Measurements from ENCODE around the gene BST2. TPM values are rescaled to one million over a fixed set of nuclear protein-coding genes. Genes with fewer than 3 reads are reported as not detected.
A peak's percentile ranks its signal among the peaks of the same experiment; 100 is the strongest.
"Not testable (repeated sequence)": the region's sequence is repeated elsewhere in the genome, so short reads cannot be mapped to it uniquely, and the experiment has no call there.

BST2 gene
- total and polyA plus RNA-seq, 10 donors: 91.4 to 257 (median 168) TPM

GRCh38 chr19:17376935-17377600 lies 28.4 kb downstream of the BST2 start, which contains the start of gene PLVAP:
Gene PLVAP, minus strand, starts transcription at chr19:17377342. Its CDS starts 54 bp downstream, at chr19:17377288.
- Histone ChIP-seq H3K27me3 (replicated peaks in 1 of 7) (peaks cover 0 to 34% (median 4%) of the 10 kb centered on the region in 7 donors), H3K27ac (peak within 1 kb of the TSS in 6 of 8 donors; percentile 47 to 81 (median 72)), H3K4me1 (peaks cover 7 to 71% (median 29%) of the 10 kb centered on the region in 6 donors), H3K9me3 (peaks cover 0 to 5% (median 0%) of the 10 kb centered on the region in 8 donors), H3K4me3 (peak within 1 kb of the TSS; percentile 15 to 76 (median 49)), H3K36me3 (no peaks in the 10 kb centered on the region)
- TF ChIP-seq POLR2AphosphoS5 (IDR thresholded peaks at IDR 0.05) (peak; percentile 89 to 96 (median 91)), POLR2A (IDR thresholded peaks at IDR 0.05) (peak in 1 of 3 donors; percentile 80), CTCF (IDR thresholded peaks at IDR 0.05 in 8 of 11, conservative IDR thresholded peaks at IDR 0.05 in 3 of 11) (peak in 6 of 11 experiments; percentile 33 to 52 (median 40))
- intact Hi-C loops (cut with DNase I; ENCODE audit: low total_unique reads): no loop called here
- DNase-seq: peak; percentile 87
- 31 to 44% (median 37%) methylated on average over 34 to 39 of the region's 39 CpGs for WGBS, 5 donors

DNA sequence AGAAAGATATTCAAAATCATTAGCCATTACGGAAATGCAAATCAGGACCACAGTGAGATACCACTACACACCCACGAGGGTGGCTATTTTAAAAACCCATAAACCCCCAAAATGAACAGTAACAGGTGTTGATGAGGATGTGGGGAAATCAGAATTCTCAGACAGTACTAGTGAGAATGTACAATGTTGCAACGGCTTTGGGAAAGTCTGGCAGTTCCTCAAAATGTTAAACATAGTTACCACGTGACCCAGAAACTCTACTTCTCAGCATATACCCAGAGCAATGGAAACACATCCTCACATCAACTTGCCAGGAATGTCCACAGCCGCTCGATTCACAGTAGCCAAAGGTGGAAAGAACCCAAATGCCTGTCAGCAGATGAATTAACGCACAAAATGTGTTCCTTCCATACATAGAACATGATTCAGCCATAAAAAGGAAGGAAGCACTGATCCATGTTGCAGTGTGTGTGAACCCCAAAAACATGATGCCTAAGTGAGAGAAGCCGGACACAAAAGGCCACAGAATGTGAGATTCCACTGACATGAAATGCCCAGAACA lies 35.3 kb downstream of the BST2 start:
- Histone ChIP-seq H3K36me3 (peaks cover 0 to 10% (median 4%) of the 10 kb centered on the region in 6 donors), H3K4me1 (peaks cover 9 to 81% (median 36%) of the 10 kb centered on the region in 6 donors), H3K4me3 (peak overlapping the region in 3 of 8 donors; percentile 7 to 69 (median 42)), H3K27me3 (replicated peaks in 1 of 7) (peaks cover 0 to 36% (median 0%) of the 10 kb centered on the region in 7 donors), H3K27ac (peak overlapping the region in 7 of 8 donors; percentile 30 to 69 (median 56)), H3K9me3 (no peaks in the 10 kb centered on the region)
- TF ChIP-seq POLR2A (IDR thresholded peaks at IDR 0.05): no peak
- no peak for TF ChIP-seq CTCF (IDR thresholded peaks at IDR 0.05 in 8 of 11, conservative IDR thresholded peaks at IDR 0.05 in 3 of 11)
- TF ChIP-seq POLR2AphosphoS5 (IDR thresholded peaks at IDR 0.05): no peak
- intact Hi-C loops (cut with DNase I; ENCODE audit: low total_unique reads): no loop called here
- DNase-seq: no peak
- 5 to 12% (median 8%) methylated on average over 8 of the region's 8 CpGs for WGBS, 5 donors

DNA sequence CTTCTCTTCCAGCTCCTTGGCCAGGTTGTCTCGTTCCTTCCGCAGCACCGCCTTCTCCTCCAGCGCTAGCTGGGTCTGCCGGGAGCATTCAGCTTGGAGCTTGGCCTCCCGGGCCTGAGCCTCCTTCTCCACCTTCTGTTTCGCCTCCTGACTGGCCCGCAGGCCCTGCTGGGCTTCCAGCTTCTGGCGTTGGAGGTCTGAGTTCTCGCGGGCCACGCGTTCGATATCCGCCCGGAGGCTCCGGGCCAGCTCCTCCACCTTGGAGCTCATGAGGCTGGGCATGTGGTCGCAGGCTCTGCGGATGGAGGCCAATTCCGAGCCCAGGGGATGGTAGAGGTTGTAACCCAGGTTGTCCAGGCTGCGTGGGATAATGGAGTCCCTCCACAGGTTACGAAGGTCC lies 40.1 kb downstream of the BST2 start:
- peaks cover 0 to 32% (median 5%) of the 10 kb centered on the region in 6 donors for H3K36me3 ChIP-seq
- peaks cover 0 to 36% (median 0%) of the 10 kb centered on the region in 7 donors for H3K27me3 ChIP-seq (replicated peaks in 1 of 7)
- 94 to 96% (median 95%) methylated on average over 20 to 22 of the region's 22 CpGs for WGBS, 5 donors
- H3K27ac ChIP-seq: no peak overlapping the region
- H3K4me3 ChIP-seq: no peak overlapping the region
- H3K4me1 ChIP-seq: peaks cover 9 to 44% (median 26%) of the 10 kb centered on the region in 6 donors
- peak in 1 of 3 donors; percentile 41 for TF ChIP-seq POLR2AphosphoS5 (IDR thresholded peaks at IDR 0.05)
- no peak for TF ChIP-seq POLR2A (IDR thresholded peaks at IDR 0.05)
- TF ChIP-seq CTCF (IDR thresholded peaks at IDR 0.05 in 8 of 11, conservative IDR thresholded peaks at IDR 0.05 in 3 of 11): no peak
- no peaks in the 10 kb centered on the region for H3K9me3 ChIP-seq
- DNase-seq: no peak
- intact Hi-C loops (cut with DNase I; ENCODE audit: low total_unique reads): no loop called here

DNA sequence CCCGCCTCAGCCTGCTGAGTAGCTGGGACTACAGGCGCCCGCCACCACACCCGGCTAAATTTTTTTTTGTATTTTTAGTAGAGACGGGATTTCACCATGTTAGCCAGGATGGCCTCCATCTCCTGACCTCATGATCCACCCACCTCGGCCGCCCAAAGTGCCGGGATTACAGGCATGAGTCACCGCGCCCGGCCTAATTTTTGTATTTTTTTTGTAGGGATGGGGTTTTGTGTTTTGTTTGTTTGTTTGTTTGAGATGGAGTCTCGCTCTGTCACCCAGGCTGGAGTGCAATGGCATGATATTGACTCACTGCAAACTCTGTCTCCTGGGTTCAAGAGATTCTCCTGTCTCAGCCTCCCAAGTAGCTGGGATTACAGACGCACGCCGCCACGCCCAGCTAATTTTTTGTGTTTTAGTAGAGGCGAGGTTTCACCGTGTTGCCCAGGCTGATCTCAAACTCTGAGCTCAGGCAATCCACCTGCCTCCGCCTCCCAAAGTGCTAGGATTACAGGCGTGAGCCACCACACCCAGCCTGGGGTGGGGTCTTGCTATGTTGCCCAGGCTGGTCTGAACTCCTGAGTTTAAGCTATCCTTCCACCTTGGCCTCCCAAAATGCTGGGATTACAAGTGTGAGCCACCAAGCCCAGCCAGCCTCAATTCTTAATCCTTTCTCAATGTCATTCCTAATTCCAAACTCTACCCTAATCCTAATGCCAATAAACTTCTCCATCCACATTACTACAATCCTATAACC lies 41.4 kb downstream of the BST2 start:
- H3K9me3 ChIP-seq; H3K4me3 ChIP-seq; intact Hi-C loops (cut with DNase I; ENCODE audit: low total_unique reads); H3K27ac ChIP-seq; DNase-seq: not testable (repeated sequence)
- Histone ChIP-seq H3K4me1 (peaks cover 2 to 44% (median 18%) of the 10 kb centered on the region in 6 donors), H3K36me3 (peaks cover 0 to 43% (median 5%) of the 10 kb centered on the region in 6 donors), H3K27me3 (replicated peaks in 1 of 7) (peaks cover 0 to 36% (median 0%) of the 10 kb centered on the region in 7 donors)
- 81 to 89% (median 87%) methylated on average over 20 of the region's 20 CpGs for WGBS, 5 donors

All from spleen (tissue), 11 donors.